Measurements from ENCODE around the gene TFF3. TPM values are rescaled to one million over a fixed set of nuclear protein-coding genes. Genes with fewer than 3 reads are reported as not detected.

The TFF3 gene
- total and polyA plus RNA-seq, 2 donors (not counting 1 experiment from before 2014, with no cell fraction given): not detected

GRCh38 chr21:42261829-42262200, 53.4 kb downstream of the TFF3 start:
- no peaks in the 10 kb centered on the region for H3K4me1 ChIP-seq (ENCODE audit: control insufficient read depth, extremely low read depth, insufficient read depth, low read length)
- TF ChIP-seq EZH2 (IDR thresholded peaks at IDR 0.05; ENCODE audit: low read length, missing control alignments): no peak
- TF ChIP-seq, protein P1, sequence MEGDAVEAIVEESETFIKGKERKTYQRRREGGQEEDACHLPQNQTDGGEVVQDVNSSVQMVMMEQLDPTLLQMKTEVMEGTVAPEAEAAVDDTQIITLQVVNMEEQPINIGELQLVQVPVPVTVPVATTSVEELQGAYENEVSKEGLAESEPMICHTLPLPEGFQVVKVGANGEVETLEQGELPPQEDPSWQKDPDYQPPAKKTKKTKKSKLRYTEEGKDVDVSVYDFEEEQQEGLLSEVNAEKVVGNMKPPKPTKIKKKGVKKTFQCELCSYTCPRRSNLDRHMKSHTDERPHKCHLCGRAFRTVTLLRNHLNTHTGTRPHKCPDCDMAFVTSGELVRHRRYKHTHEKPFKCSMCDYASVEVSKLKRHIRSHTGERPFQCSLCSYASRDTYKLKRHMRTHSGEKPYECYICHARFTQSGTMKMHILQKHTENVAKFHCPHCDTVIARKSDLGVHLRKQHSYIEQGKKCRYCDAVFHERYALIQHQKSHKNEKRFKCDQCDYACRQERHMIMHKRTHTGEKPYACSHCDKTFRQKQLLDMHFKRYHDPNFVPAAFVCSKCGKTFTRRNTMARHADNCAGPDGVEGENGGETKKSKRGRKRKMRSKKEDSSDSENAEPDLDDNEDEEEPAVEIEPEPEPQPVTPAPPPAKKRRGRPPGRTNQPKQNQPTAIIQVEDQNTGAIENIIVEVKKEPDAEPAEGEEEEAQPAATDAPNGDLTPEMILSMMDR (conservative IDR thresholded peaks at IDR 0.05 in 1 of 2, IDR thresholded peaks at IDR 0.05 in 1 of 2; ENCODE audit: low read depth in 1 of 2, low read length in 2 of 2): no peak
- H3K27me3 ChIP-seq (ENCODE audit: control insufficient read depth, insufficient read depth, low read length): peaks cover 3% of the 10 kb centered on the region
- H3K4me3 ChIP-seq (replicated peaks in 1 of 4; ENCODE audit: control extremely low read depth in 1 of 4, insufficient read depth in 1 of 4, low read depth in 3 of 4, low read length in 4 of 4): no peak overlapping the region
- no peaks in the 10 kb centered on the region for H4K20me1 ChIP-seq (ENCODE audit: control insufficient read depth, extremely low read depth, insufficient read depth, low read length)
- H3K36me3 ChIP-seq (ENCODE audit: control insufficient read depth, insufficient read depth, low read length): no peaks in the 10 kb centered on the region
- H2AFZ ChIP-seq (ENCODE audit: low read length): no peak overlapping the region
- no peak for DNase-seq (ENCODE audit: low read depth in 2 of 2)
- no peak overlapping the region for H3K27ac ChIP-seq (ENCODE audit: insufficient read depth, low read length)
- H3K9me3 ChIP-seq (ENCODE audit: control insufficient read depth, insufficient read depth, low read depth, low read length): no peaks in the 10 kb centered on the region
- no peaks in the 10 kb centered on the region for H3K79me2 ChIP-seq (ENCODE audit: control insufficient read depth, insufficient read depth, low read length)
- no peak overlapping the region for H3K4me2 ChIP-seq (ENCODE audit: extremely low read depth, insufficient read depth, low read length)
- H3K9ac ChIP-seq (ENCODE audit: insufficient read depth, low read length): no peak overlapping the region

Other genes with a start within 250 kb of the TFF3 start
- gene UMODL1, start 244.1 kb downstream of the TFF3 start, total RNA-seq: not detected in 2 replicates
- gene UMODL1, start 244.1 kb downstream of the TFF3 start, polyA plus RNA-seq: not detected in 2 replicates
- under 0.01 and 0.77 TPM in 2 replicates for gene ABCG1, start 96.3 kb downstream of the TFF3 start, total RNA-seq
- 0.12 and 0.98 TPM in 2 replicates for gene ABCG1, start 96.3 kb downstream of the TFF3 start, polyA plus RNA-seq
- not detected in 2 replicates for gene TFF2, start 35.6 kb upstream of the TFF3 start, total RNA-seq
- gene TFF2, start 35.6 kb upstream of the TFF3 start, polyA plus RNA-seq: not detected in 2 replicates
- not detected in 2 replicates for gene TFF1, start 51.1 kb upstream of the TFF3 start, total RNA-seq
- gene TFF1, start 51.1 kb upstream of the TFF3 start, polyA plus RNA-seq: not detected in 2 replicates
- gene TMPRSS3, start 80.6 kb upstream of the TFF3 start, total RNA-seq: not detected in 2 replicates
- gene TMPRSS3, start 80.6 kb upstream of the TFF3 start, polyA plus RNA-seq: not detected in 2 replicates
- gene UBASH3A, start 88.5 kb upstream of the TFF3 start, total RNA-seq: not detected in 2 replicates
- not detected in 2 replicates for gene UBASH3A, start 88.5 kb upstream of the TFF3 start, polyA plus RNA-seq
- gene RSPH1, start 180.8 kb upstream of the TFF3 start, total RNA-seq: not detected in 2 replicates
- 0.05 TPM in 1 of 2 replicates, not detected in the other for gene RSPH1, start 180.8 kb upstream of the TFF3 start, polyA plus RNA-seq
- 2.8 and 6.4 TPM in 2 replicates for gene SLC37A1, start 198.4 kb upstream of the TFF3 start, total RNA-seq
- 0.42 and 1.2 TPM in 2 replicates for gene SLC37A1, start 198.4 kb upstream of the TFF3 start, polyA plus RNA-seq